HG03095 (cell line): ENCODE data around the gene CENPT.

Experiments
- ATAC-seq: cut with Tn5 transposase; IDR thresholded peaks from one replicate; pipeline ENCODE4 v1.9.1; 2021; ENCODE audit warnings: moderate library complexity; ENCODE audit not compliant: unreplicated experiment

CENPT gene

DNA sequence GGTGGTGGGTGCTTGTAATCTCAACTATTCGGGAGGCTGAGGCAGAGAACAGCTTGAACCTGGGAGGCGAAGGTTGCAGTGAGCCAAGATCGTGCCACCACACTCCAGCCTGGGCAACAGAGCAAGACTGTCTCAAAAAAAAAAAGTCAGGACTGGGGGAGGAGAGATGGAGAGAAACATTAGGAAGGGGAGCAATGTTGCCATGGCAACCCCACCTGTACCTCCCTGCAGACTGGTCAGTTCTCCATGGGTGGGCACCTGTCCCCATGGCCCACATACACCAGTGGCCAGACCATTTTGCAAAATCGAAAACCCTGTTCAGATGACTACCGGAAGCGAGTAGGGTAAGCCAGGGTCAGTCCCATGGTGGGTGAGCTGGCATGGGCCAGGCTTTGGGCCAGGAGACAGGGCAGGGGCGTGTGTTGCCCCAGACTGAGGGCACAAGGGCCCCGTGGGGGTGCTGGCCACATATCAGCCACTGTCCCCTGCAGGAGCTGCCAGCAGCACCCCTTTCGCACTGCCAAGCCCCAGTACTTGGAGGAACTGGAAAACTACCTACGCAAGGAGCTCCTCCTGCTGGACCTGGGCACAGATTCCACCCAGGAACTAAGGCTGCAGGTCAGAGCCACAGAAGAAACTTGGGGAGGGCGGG lies 26.8 kb downstream of the CENPT start:
- ATAC-seq = no peak

DNA sequence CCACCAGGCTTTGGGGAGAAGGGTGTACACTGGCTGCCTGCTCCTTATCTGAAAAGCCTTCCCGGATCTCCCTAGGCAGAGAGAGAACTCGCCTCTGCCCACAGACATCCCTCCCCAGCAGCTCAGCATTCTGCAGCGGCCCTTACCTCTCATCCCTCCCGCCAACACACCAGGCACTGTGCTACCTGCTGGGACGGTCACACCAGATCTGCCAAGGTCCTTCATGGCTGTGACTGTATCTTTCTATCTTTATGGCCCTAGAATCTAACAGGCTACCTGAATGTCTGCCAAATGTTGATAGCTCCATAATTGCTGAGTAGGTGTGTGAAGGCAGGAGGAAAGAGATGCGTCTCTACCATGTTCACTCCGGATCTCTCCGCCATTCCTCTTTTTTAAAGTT lies 32.9 kb downstream of the CENPT start:
- no peak for ATAC-seq

DNA sequence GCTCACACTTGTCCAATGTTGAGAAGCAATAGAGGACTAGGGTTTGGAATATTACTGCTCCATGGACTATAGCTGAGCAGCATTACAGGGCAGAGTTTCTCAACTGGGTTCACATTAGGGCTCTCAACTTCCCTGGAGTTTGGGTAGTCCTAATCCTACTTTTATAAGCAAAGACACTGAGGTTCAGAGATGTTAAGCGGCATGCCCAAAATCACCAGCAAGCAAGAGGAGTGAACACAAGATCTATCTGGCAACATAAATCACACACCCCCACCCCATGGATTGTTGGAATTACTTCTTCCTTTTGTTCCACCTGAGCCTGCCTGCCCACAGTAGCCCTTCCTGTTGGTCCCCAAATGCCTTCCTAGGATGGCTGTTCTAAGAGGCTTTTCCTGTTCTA lies 35.6 kb downstream of the CENPT start:
- ATAC-seq = no peak

DNA sequence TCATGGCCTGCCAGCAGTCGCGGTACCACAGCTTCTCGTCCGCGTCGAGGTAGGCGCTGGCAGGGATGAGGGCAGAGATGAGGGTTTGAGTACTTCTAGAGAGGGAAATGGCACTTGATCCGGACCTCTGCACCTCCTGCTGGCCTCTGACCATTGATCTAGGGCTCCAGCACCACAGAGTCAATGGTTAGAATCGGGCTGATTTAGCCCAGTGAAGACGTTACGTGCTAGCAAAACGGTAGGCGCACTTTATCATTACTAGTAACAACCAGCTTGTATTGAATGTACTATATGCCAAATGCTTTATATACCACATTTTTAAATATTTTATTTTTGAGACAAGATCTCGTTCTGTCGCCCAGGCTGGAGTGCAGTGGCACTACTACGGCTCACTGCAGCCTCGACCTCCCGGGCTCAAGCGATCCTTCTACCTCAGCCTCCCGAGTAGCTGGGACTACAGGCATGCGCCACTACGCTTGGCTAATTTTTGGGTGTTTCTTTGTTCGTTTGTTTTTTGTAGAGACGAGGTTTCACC lies 40.3 kb downstream of the CENPT start:
- peak; percentile 3 for ATAC-seq

DNA sequence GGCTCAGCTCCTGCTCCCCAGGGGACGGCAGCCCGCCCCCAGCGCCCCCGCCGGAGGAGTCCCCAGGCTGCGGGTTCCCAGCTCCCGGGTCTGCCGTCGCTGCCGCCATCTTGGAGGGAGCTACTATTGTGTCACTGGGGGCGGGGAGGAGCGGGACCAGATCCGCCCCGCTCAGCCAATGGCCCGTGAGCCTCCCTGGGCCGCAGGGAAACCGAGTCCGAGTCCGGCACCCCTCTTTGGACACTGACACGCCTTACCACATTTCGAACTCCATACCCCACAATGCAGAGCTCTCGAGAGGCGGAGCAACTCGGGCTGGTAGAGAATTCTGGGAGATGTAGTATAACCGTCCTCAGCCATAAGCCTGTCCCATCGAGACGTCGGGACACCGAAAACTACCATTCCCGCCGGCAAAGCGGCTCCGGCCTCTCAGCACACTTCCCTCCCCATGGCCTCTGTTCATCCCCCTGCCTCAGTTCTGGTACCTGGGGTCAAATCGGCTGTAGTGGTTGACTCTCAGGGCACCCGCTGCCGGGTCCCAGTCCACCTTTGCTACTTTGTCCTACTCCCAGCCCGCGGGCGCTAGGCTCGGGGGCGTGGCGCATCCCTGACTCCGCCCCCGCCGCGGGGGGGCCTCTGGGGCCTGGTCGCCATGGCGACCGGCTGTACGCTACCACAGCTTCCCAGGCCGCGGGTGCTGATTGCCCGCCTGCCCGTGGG lies 40.9 kb downstream of the CENPT start, which contains the start of the genes RANBP10 and TSNAXIP1:
Gene RANBP10 (minus strand): TSS at position 133 of the 720 bp plus-strand sequence. CDS start 24 bp downstream, at position 109.
Gene TSNAXIP1 (plus strand): TSS at position 462 of the 720 bp plus-strand sequence. CDS start 261 bp downstream, outside the sequence.
- peak; percentile 86 for ATAC-seq

DNA sequence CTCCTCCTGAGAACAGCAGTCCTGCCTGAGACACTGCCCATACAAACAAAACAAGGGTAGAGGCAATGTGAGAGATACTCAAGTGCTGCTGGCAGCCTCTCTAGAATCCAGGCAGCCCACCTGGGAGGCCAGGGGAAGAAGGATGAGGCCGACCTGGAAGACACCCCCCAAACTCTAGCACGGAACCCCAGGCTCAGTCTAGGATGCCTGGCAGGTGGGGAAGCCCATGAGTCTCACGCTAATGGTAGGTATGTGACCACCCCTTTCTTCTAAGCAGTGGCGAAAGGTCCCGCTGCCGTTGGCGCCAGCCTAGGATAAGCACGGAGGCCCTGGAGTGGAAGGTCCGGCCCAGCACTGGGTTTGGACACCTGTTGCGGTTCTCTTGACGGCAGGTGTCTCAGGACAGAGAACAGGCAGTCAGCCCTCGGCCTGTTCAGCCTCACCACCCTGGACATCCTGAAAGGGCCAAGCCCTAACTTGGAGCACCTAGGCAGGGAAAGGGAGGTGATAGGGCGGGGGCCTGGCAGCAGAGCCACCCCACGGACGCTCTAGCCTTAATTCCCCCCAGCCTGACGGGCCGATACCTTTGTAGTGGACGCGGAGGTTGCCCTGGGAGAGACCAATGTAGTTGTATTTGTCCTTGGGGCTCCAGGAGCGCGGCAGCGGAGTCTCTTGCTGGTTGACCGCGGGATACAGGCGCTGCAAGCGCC lies 41.6 kb downstream of the CENPT start:
- ATAC-seq = no peak

DNA sequence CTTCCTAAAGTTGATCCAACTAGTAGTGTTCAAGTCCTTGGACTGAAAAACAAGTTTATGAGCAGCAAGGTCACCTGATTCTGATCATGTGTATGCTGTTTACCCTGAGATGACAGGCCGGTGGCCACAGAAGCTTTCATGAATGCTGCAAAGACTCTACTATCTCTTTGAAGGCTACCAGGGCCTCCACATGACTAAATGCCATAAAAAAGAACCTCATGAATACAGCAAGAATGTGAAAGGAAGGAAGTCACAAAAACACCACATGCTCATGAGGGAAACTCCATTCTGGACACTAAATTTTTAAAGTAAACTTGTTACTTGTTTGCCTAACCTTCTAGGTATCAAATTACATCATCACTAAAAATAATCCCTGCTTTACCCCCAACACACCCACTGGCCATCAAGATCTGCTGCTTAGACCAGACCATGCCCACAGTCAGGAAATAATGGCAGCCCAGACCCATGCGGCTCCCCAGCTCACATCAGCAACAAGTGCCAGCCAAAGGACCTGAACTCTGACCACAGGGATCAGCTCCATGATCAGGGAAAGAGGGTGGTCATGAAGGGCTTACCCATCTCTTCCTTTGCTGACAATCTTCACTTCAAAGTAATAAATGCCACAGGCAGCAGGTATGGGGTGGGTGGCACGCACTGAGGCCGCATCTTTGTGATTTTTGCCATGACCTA lies 42.5 kb downstream of the CENPT start:
- no peak for ATAC-seq

DNA sequence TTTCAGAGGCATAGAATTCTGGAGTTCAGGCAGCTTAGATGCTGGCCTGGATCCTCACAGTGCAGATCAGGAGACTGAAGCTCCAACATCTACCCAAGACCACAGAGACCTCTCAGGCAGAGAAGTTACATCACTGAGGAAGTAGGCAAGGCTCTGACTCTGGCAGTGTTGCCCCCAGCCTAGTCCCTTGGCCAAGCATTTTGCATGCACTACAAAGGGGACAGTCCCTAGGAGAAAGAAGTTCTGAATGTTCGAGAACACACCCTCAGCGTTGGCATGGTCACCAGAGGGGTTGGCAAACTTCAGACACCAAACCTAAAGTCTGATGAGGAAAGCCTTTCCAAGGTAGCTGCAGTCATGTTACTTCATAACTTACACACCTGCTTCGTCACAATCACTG lies 43.6 kb downstream of the CENPT start:
- ATAC-seq = no peak

DNA sequence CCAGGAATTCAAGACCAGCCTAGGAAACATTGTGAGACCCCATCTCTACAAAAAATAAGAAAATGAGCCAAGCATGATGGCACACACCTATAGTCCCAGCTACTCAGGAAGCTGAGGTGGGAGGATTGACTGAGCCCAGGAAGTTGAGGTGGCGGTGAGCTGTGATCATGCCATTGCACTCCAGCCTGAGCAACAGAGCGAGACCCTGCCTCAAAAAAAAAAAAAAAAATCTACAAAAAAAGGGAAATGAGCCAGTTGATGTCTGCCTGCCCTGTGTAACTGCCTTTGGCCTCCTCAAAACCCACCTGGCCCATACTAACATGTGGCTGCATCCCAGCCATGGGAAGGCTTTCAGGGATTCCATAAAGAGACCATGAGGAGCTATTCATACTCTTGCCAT lies 45.6 kb downstream of the CENPT start:
- ATAC-seq = no peak

DNA sequence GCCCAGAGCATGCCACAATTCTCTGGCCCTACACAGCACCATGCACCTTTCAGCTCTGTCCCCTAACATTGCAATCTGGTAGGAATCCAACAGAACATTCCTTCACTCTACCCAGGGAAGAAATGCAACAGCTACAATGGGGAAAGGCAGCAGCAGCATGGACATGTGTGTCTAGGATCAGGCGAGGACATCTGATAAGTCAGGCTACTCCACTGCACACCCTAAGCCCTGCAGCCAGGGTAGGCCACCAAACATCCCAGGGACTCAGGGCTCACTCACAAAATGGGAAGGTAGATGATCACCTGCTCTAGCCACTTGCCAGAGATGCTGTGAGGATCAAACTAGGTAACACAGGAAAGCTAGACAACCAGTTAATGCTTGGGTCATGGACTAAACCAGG lies 46.3 kb downstream of the CENPT start:
- ATAC-seq = no peak

DNA sequence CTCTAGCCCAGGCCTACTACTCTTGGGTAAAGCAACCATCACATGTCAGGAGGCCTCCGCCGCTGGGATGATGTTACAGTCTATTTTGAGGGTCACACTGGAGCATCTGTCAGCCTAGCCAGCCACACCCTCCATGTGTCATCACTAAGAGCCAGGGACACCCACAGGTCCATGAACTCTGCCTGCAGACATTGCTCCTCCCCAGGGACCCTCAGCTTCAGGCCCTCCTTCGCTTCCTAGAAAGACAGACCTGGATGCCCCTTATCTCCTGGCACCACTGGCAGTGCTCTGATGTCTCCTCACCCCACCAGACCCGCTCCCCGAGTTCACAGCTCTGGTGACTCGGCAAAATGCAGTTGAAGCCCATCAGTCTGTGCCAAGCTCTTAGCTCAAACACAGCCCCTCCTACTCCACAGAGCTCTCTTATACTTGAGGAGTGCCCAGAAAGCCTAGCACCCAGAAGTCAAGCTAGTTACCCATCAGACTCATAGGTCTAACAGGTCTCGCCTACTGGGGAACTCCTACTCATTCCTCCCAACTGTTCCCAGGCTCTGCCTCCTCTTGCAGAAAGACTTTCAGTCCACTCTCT lies 47.1 kb downstream of the CENPT start:
- no peak for ATAC-seq

DNA sequence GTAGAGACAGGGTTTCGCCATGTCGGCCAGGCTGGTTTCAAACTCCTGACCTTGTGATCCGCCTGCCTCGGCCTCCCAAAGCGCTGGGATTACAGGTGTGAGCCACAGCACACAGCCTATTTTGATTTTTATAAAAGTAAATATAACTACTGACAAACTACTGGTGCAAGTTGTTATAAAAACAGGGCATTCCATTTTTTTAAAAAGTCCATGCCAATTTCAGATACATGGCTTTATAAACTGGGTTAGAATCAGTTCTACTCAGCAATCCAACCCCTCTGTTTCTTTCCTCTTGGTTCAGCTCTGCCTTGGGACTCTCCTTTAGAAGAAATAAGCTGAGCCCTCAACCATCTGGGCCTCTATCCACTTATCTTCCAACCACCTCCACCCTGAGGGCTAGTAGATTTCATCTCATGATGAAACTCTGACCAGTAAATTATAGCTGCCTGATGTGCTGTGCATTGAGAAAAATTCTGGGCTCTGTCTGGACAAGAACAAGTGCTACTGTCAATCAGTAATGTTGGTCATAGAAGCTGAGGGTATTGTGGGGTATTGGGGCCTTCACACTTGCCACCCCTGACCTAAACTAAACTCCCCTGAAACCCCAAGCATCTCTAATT lies 51.3 kb downstream of the CENPT start:
- ATAC-seq = no peak

DNA sequence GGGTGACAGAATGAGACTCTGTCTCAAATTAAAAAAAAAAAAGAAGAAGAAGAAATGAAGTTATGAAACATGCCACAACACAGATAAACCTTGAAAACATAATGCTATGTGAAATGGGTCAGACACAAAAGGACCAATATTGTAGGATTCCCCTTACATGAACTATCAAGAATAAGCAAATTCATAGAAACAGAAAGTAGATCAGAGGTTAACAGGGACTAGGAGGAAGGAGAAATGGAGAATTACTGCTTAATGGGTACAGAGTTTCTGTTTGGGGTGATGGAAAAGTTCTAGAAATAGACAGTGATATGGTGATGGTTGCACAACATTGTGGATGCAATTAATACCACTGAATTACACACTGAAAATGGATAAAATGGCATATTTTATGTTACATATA lies 57.4 kb downstream of the CENPT start:
- ATAC-seq = no peak

DNA sequence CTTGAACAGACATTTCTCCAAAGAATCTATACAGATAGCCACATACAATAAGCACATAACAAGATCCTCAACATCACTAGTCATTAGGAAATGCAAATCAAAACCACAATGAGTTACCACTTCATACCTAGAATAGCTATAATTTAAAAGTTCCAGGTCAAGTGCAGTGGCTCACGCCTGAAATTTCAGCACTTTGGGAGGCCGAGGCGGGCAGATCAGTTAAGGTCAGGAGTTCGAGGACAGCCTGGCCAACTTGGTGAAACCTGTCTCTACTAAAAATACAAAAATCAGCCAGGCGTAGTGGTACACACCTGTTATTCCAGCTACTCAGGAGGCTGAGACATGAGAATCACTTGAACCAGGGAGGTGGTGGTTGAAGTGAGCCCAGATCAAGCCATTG lies 61.0 kb downstream of the CENPT start:
- ATAC-seq = no peak

DNA sequence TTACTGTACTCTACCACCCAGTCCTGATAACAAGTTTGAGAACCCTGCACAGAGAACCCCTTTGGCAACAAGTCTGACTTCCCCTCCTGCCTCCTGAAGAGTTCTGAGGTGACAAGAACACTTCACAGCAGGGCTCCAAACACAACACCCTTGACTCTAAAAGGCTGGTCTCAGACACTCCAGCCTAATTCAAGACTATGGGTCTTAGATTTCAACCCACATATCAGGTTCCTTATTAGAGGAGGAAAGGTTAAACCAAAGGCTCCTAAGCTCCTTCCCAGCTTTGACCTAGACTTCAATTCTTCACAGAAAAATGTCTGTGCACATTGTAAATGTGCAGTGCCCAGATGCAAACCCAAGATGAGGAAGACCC lies 64.2 kb downstream of the CENPT start:
- ATAC-seq = no peak

DNA sequence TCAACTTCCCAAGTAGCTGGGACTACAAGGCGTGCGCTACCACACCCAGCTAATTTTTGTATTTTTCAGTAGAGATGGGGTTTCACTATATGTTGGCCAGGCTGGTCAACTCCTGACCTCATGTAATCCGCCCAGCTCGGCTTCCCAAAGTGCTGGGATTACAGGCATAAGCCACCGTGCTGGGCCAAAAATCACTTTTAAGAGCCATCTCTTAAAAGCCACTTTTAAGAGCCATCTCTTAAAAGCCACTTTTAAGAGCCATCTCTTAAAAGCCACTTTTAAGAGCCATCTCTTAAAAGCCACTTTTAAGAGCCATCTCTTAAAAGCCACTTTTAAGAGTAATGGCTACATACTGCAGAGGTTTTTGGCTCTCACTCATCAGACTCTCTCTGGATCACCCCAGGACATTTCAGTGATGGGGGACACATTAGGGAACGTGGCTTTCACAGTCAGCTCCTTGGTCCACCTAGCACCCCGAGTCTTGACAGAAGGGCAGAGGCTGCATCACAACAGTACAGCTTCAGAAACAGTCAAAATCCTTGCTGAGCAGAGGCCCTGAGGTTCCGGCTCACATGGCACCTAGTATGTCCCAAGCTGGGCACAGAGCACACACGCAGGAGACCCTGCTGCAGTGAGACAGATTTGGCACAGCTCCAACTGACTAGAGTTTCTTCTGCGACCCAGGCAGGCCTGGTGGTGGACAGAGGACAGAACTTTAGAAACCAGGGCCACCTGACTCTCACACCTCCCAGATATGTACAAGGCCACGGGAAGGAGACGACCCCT lies 64.7 kb downstream of the CENPT start:
- no peak for ATAC-seq

DNA sequence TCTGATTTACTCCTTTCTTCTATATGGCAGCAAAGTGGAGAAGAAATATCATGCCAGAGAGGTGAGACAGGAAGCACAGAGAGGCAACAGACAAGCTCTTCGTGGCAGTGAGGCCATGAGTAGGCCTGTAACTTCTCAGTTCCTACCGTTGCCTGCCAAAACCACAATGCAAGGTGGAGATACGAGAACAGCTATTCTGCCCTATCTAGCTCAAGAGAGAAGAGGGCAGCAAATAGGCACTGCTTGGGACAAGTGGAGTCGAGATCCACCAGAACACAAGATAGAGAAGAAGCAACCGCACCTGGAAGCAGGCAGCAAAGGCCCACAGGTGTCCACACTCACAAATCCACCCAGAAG lies 66.0 kb downstream of the CENPT start:
- ATAC-seq = no peak

DNA sequence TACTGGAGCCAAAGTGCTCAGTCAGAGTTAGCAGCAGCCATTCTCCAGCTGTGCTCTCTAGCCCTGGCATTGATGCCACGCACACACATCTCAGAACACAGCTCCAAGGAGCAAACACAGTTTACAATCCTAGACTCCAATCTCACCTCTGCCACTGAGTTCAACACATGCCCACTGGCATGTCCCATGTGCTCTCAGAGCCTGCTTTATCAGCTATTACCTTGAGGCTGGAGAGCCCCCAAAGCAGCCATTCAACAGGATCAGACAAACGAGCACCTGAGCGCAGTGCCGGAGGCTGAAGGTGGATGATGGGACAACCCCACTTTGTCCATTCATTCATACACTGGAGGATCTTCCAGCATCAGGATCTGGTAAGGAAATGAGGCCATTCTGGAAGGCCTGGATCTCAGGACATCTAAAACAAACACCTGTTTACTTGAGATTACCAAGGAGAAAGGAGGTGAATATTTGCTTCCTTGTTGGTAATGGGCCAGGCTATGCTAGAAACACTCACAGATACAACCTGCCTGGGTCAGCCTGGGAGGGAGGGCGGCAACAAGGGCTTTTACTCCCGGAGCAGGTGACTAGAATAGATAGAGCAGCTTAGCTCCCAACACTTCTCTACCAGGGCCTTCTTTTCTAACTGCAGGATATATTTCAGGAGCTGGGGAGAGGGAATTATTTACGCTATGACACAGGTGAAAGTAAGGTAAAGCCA lies 66.5 kb downstream of the CENPT start:
- ATAC-seq = no peak
